Measurements from ENCODE around the gene PLXND1. TPM values are rescaled to one million over a fixed set of nuclear protein-coding genes. Genes with fewer than 3 reads are reported as not detected.

PLXND1 gene
- total RNA-seq, 4 donors from 2014 or later: 24.0 to 42.6 (median 30.3) TPM

DNA sequence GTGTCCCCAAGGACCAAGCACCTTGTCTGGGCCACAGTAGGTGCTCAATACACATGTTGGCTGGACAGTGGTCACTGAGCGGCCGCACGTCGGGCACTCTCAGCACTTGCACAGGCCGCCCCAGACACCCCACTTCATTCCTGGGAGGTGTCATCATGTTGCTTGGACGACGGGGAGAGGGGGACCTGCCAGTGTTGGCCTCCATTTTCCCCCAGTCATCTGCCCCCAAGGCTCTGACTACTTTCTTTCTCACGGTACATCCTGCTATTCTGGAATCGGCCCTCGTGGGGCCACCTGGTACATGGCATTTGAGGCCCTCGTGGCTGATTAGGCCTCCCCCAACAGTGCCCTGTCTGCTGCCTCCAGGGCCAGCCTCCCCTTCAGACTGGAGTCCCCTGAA lies 79.2 kb downstream of the PLXND1 start:
- intact Hi-C loops (cut with DNase I; ENCODE audit: low total_unique reads): no loop called here

DNA sequence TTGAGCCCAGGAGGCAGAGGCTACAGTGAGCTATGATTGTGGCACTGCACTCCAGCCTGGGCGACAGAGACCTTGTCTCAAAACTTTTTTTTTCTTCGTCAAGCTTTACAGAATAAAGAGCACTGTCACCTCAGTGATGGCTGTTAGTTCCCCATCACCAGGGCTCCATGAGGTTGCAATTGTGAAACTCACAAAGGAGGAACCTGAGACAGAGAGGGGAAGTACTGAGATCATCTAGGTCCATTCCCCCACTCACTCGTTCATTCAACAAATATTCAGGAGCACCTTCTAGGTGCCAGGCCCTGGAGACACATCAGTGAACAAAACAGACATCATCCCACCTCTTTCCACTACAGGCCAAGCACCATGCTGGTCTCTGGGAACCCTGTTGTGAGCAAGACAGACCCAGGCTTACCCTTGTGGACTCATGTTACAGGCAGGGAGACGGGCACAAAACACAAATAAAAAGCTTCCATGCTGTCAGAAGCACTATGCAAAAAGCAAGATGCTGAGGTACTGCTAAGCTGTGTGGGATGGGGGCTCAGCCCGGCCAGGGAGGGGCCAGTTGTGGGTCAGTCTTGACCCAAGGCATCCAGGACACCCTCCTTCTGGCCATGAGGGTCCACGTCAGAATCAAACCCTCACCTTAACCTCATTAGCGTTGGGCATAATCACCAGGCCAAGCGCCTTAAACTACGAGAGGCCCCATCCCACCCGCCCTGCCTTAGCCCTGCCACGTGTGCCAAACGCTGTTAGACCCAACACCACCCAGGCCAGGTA lies 80.2 kb downstream of the PLXND1 start:
- no peak overlapping the region for H3K4me3 ChIP-seq (ENCODE audit: low read depth, poor library complexity, severe bottlenecking)
- TF ChIP-seq, protein P1, sequence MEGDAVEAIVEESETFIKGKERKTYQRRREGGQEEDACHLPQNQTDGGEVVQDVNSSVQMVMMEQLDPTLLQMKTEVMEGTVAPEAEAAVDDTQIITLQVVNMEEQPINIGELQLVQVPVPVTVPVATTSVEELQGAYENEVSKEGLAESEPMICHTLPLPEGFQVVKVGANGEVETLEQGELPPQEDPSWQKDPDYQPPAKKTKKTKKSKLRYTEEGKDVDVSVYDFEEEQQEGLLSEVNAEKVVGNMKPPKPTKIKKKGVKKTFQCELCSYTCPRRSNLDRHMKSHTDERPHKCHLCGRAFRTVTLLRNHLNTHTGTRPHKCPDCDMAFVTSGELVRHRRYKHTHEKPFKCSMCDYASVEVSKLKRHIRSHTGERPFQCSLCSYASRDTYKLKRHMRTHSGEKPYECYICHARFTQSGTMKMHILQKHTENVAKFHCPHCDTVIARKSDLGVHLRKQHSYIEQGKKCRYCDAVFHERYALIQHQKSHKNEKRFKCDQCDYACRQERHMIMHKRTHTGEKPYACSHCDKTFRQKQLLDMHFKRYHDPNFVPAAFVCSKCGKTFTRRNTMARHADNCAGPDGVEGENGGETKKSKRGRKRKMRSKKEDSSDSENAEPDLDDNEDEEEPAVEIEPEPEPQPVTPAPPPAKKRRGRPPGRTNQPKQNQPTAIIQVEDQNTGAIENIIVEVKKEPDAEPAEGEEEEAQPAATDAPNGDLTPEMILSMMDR (IDR thresholded peaks at IDR 0.05): no peak
- no peak for TF ChIP-seq POLR2A (IDR thresholded peaks at IDR 0.05)
- no peak for DNase-seq (ENCODE audit: low spot score in 2 of 2)
- WGBS, 2 donors: 68 to 79% methylated on average over 7 to 12 of the region's 12 CpGs
- intact Hi-C loops (cut with DNase I; ENCODE audit: low total_unique reads): no loop called here

More for the DNA sequence above, 79.2 kb downstream of the PLXND1 start:
- 90 to 92% methylated on average over 11 of the region's 11 CpGs for WGBS, 2 donors
- TF ChIP-seq, protein P1 (IDR thresholded peaks at IDR 0.05): no peak
- TF ChIP-seq POLR2A (IDR thresholded peaks at IDR 0.05): no peak
- no peak for DNase-seq (ENCODE audit: low spot score in 2 of 2)
- no peak overlapping the region for H3K4me3 ChIP-seq (ENCODE audit: low read depth, poor library complexity, severe bottlenecking)

DNA sequence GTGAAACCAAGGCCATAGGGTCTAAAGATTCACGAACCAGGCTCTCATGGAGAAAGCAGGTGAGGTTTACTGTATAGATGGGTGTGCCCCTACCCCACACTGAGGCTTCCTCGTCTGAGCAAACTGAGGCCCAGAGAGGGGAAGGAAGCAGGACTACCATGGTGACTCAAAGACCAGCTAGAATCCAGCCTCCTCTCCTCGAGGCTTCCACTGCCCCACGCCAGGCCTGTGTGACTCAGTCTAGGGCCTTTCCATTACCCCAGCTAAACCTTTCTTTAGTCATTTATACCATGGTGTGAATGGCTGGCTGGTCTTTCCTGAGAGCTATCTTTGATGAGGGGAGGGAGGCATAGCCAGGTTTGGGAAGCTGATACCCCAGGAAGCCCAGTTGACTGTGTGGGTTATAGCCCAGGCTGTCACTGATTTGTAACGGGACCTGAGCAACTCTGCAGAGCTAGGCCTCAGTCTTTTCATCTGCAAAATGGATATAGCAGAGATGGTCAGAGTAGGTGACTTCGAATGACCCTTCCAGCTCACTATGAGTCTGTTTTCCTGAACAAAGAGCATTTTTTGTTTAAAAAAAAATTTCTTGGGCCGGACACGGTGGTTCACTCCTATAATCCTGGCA lies 81.0 kb downstream of the PLXND1 start:
- no peak overlapping the region for H3K4me3 ChIP-seq (ENCODE audit: low read depth, poor library complexity, severe bottlenecking)
- intact Hi-C loops (cut with DNase I; ENCODE audit: low total_unique reads): no loop called here
- TF ChIP-seq, protein P1 (IDR thresholded peaks at IDR 0.05): no peak
- no peak for TF ChIP-seq POLR2A (IDR thresholded peaks at IDR 0.05)
- WGBS, 2 donors: 76 to 77% methylated on average over 8 of the region's 8 CpGs
- DNase-seq (ENCODE audit: low spot score in 2 of 2): no peak

DNA sequence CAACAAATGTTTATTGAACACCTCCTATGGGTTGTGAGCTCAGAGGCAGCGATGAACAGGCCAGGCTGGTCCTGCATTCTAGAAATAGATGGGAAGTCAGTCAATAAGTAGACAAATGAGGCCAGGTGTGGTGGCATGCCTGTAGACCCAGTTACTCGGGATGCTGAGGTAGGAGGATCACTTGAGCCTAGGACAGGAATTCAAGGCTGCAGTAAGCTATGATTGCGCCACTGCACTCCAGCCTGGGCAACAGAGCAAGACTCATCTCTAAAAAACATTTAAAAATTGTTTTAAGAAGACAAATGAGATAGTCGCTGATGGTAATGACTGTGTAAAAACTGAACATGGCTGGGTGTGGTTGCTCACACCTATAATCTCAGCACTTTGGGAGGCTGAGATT lies 82.4 kb downstream of the PLXND1 start:
- DNase-seq (ENCODE audit: low spot score in 2 of 2): no peak
- 85% methylated on average over 4 of the region's 4 CpGs for WGBS, 2 donors

DNA sequence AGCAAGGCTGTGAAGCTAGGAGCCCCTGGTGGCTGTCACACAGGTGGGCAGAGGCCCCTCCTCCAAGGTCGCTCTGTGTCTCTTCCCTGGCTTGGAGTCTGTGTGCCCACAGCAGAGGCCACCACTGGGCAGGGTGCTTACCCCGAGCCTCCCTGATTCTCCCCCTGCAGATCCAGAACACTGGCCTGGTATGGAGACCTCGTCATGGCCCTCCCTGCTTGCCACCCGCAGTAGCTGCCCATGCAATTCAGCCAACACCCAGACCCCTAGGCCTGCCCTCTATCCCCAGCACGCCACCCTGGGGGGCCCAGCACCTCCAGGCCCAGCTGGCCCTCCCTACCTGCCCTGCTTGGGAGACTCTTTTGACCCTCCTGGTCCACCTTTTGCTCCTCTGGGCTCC lies 83.5 kb downstream of the PLXND1 start:
- TF ChIP-seq, protein P1 (IDR thresholded peaks at IDR 0.05): no peak
- TF ChIP-seq POLR2A (IDR thresholded peaks at IDR 0.05): no peak
- DNase-seq (ENCODE audit: low spot score in 2 of 2): no peak
- WGBS, 2 donors: 92 to 98% methylated on average over 5 of the region's 5 CpGs
- no peak overlapping the region for H3K4me3 ChIP-seq (ENCODE audit: low read depth, poor library complexity, severe bottlenecking)
- intact Hi-C loops (cut with DNase I; ENCODE audit: low total_unique reads): no loop called here

More for the DNA sequence above, 82.4 kb downstream of the PLXND1 start:
- intact Hi-C loops (cut with DNase I; ENCODE audit: low total_unique reads): no loop called here
- TF ChIP-seq POLR2A (IDR thresholded peaks at IDR 0.05): no peak
- TF ChIP-seq, protein P1 (IDR thresholded peaks at IDR 0.05): no peak
- no peak overlapping the region for H3K4me3 ChIP-seq (ENCODE audit: low read depth, poor library complexity, severe bottlenecking)

Data from lower leg skin (tissue), 4 donors.